ENCODE results near the gene POLN. TPM values are rescaled to one million over a fixed set of nuclear protein-coding genes. Genes with fewer than 3 reads are reported as not detected.

Gene POLN
- total and polyA plus RNA-seq, 2 of the 4 experiments (the other 2 are of a cell fraction) = 0.63 to 0.72 TPM

GRCh38 chr4:2089222-2089621, 152.7 kb downstream of the POLN start:
- Histone ChIP-seq H3K56ac (ENCODE audit: extremely low read depth, insufficient read depth, low read length) (no peak overlapping the region), H2BK120ac (ENCODE audit: low read depth, low read length) (no peak overlapping the region), H3K9me3 (ENCODE audit: control insufficient read depth, insufficient read depth, low read length) (no peaks in the 10 kb centered on the region), H2BK5ac (ENCODE audit: low read depth, low read length, poor library complexity, severe bottlenecking) (no peak overlapping the region), H3K27me3 (ENCODE audit: control insufficient read depth, insufficient read depth, low read length) (peaks cover 33% of the 10 kb centered on the region), H2BK20ac (ENCODE audit: low read depth, low read length) (no peak overlapping the region), H4K5ac (ENCODE audit: low read depth, low read length) (no peak overlapping the region), H2AFZ (replicated peaks; ENCODE audit: low read length, poor library complexity) (no peak overlapping the region), H3K27ac (ENCODE audit: insufficient read depth, low read length) (no peak overlapping the region), H2AK9ac (replicated peaks; ENCODE audit: low read depth, low read length, poor library complexity) (no peak overlapping the region), H3K14ac (replicated peaks; ENCODE audit: low read depth, low read length) (no peak overlapping the region), H3K36me3 (ENCODE audit: control insufficient read depth, insufficient read depth, low read length) (no peaks in the 10 kb centered on the region), H2BK15ac (ENCODE audit: low read depth, low read length) (no peak overlapping the region), H3K79me1 (ENCODE audit: low read depth in 1 of 2, low read length in 2 of 2) (no peaks in the 10 kb centered on the region), H3K9me1 (ENCODE audit: insufficient read depth, low read length) (no peaks in the 10 kb centered on the region), H3K4ac (ENCODE audit: low read depth, low read length) (no peak overlapping the region), H3K4me2 (ENCODE audit: low read depth, low read length) (no peak overlapping the region), H3K18ac (ENCODE audit: low read depth, low read length) (no peak overlapping the region), H3K9ac (ENCODE audit: low read depth, low read length) (no peak overlapping the region), H4K91ac (ENCODE audit: insufficient read depth, low read depth, low read length) (no peak overlapping the region), H4K8ac (ENCODE audit: low read depth in 2 of 2, low read length in 2 of 2) (no peak overlapping the region), H3K23ac (ENCODE audit: low read depth, low read length) (no peak overlapping the region), H4K20me1 (ENCODE audit: insufficient read depth, low read length) (no peaks in the 10 kb centered on the region), H2AK5ac (ENCODE audit: low read depth, low read length) (no peak overlapping the region), H3K4me3 (ENCODE audit: insufficient read depth, low read depth, low read length) (no peak overlapping the region), H3K4me1 (ENCODE audit: control insufficient read depth, insufficient read depth, low read length) (no peaks in the 10 kb centered on the region)
- TF ChIP-seq CTCF (conservative IDR thresholded peaks at IDR 0.05; ENCODE audit: low read depth, low read length) (no peak), MXI1 (IDR thresholded peaks at IDR 0.05; ENCODE audit: borderline replicate concordance, low read depth, low read length) (no peak), RAD21 (IDR thresholded peaks at IDR 0.05; ENCODE audit: low read length) (no peak), SMC3 (IDR thresholded peaks at IDR 0.05; ENCODE audit: low read depth, low read length) (no peak), NFE2L2 (IDR thresholded peaks at IDR 0.05; ENCODE audit: low read depth, low read length) (no peak), ELK1 (IDR thresholded peaks at IDR 0.05; ENCODE audit: borderline replicate concordance, low read depth, low read length) (no peak), RFX5 (IDR thresholded peaks at IDR 0.05; ENCODE audit: low read depth, low read length) (no peak)
- no peak for ATAC-seq (ENCODE audit: low read depth)
- intact Hi-C loops (cut with micrococcal nuclease) (no loop called here), dilution Hi-C loops (cut with HindIII; ENCODE audit: low sequenced_read_pairs, unreplicated experiment) (no loop called here), in situ Hi-C loops (cut with MboI; ENCODE audit: low sequenced_read_pairs) (no loop called here)
- DNase-seq = no peak
- CTCF ChIA-PET = no interaction called here
- no TSS peak for BruUV-seq (replicated peaks)
- POLR2A ChIA-PET (ENCODE audit: unreplicated experiment) = no interaction called here
- whole genome bisulfite sequencing, 2 experiments (ENCODE audit: extremely low coverage in 2 of 2, insufficient read length in 1 of 2) = no CpG with 5 or more reads among the region's 1 CpG

All from IMR-90 (cell line).